ENCODE measurements around the gene HERC3.

The HERC3 gene

GRCh38 chr4:88747351-88747750 lies 155.1 kb downstream of the HERC3 start:
- DNase-seq = no peak

DNA sequence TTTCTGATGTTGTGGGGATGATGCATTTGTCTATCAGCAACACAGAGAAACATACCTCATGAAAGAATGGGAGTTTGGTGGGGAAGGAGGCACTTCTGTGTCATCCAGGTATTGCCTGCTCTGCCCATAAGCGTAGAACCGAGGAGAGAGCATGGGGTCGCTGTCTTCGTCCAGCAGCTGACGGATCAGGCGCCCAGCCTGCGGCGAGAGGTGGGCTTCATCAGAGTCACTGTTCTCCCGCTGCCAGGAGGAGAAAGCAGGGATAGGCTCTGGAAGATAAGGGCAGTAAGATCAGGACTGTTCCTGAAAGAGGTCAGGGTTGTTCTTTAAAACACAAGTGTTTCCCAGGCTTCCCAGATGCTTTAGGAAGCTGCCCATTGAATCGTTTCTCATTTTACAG lies 158.1 kb downstream of the HERC3 start:
- DNase-seq = no peak

DNA sequence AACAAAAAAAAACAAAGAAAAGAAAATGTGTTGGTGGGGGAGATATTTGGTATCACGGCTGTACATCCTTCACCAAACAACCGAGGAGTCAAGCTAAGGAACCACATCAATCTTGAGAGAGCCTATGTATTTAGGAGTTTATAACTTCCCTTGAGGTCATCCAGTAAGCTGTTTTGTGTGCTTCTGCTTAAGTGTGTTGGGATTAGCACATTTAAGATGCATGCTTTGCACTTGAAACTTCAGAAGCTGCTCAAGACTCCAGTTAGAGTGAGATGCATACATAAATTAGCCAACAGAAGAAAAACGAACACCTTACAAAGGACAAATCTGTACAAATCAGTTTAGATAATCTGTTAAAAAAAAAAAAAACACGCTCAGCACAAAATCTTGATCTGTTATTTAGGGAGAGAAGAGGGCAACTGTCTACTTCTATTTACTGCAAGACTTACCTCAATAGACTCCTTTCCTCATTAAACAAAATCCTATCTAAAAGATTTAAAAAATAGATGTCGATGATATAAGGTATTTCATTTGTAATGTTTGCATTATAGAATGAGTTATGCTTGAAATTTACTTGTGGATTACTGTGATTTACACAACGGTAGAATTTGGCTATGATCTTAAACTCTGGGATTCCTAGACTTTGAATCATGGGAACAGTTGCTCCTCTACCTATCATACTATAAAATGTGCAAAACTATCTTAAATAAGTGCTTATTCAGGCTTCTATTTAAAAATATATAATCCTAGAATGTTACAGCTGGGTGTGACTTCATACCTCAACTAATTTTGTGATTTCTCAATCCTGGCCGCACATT lies 159.2 kb downstream of the HERC3 start:
- no peak for DNase-seq

DNA sequence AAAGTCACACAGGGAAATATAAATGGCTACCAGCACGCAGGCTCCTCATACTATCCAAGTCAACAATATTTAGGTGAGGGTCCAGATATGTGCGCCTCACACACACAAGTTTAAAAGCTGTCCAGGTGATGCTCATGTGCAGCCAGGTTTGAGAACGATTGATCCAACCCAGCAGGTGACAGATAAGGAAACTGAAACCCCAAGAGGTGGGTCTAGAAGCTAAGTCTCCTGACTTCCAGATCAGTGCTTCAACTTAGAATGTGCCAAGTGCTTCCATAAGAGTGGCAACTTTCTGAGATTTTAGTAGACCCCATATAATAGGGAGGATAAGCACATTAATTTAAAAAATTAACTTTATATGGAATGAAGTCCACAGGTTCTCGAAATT lies 159.8 kb downstream of the HERC3 start:
- DNase-seq = no peak

- no peak for DNase-seq
These were observed 160.5 kb downstream of the HERC3 start for GRCh38 chr4:88752754-88753153.

DNA sequence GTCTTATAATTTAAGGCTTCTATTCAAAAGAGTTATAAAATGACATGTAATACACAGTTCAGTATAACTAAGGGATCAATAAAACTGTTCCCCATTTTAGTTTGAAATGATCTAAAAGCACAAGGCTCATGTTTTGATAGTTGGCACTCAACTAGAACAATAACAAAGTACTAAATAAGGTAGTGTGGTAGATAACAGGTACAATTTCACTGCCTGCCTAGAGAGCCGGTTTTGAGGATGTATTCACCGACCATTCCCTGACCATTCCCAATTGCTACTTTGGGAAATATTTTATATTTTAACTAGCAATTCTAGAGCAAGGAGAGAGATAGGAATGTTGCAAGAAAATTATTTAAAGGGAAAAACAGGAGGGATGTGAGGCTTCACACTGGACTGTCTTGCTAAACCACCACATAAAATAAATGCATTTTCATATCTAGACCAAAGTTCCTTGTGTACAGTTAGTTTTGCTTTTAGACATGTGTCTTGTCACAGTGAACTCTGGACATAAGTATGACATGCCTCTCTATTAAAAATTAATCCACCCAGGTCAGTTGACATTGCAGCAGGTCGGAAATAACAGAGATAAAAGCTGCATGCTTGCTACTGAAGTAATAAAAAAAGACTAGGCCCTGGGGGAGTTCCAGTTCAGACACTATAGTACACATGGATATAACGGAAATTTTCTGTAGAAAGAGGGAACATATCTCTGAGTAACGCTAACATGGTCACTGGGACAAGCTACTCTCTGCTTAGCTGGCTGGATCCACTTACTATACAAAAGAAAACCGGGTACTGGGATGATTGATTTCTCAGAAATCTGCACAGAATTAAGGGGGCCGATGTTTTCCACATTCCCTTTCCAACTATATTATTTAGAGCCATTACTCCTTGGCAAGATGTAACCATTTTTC lies 161.6 kb downstream of the HERC3 start:
- no peak for DNase-seq

DNA sequence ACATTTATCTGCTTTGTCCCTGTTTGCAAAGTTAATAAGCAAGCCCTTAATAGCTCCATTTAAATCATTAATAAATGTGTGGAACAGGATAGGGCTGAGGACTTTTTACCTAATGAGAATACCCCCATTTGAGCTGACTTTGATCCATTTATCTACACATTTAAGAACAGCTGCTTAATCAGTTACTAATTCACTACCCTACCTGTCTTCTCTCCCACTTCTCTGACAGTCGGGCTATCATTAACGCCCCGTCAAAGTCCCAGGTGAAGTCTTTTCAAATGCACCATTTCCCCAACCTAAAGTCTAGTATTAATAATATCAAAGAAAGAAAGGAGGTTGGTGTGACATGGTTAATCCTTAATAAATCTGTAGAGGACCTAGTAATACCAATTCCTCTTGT lies 162.5 kb downstream of the HERC3 start:
- DNase-seq = no peak

GRCh38 chr4:88755454-88755853 lies 163.2 kb downstream of the HERC3 start:
- DNase-seq = no peak

DNA sequence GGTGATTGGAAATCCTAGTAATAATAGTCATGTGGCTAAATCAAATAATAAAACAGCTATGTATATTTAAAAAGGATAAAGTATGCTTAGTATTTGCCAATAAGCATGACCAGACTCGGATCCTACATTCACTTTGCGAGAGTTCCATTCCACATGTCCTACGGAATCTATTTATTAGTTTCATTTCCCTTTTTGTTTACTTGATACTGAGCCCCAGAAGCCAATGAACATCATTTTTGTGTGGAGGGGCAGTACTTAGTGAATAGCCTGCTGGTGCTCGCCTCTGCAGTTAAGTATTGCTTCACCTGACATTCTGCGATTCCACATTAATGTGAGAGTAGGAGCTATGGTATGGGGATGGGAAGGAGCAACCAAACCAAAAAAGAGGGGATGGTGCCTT lies 163.9 kb downstream of the HERC3 start:
- no peak for DNase-seq

- no peak for DNase-seq
These were observed 164.8 kb downstream of the HERC3 start for GRCh38 chr4:88757067-88757466.

- no peak for DNase-seq
These were observed 165.5 kb downstream of the HERC3 start for GRCh38 chr4:88757776-88758175.
